Vagina (tissue), 2 donors: ENCODE data around the gene BRD3OS. TPM values are rescaled to one million over a fixed set of nuclear protein-coding genes. Genes with fewer than 3 reads are reported as not detected.

ENCODE experiments used
- DNase-seq, 2 donors: peaks; one replicate each; pipeline ENCODE4 v3.0.0-alpha.2; 2017; ENCODE audit errors: extremely low spot score in 2 of 2
- H3K27ac ChIP-seq: fragments of 200-600 bp; sonication (generic); one replicate; pipeline ENCODE4 v1.5.1; 2019
- H3K27me3 ChIP-seq: fragments of 200-600 bp; sonication (generic); one replicate; pipeline ENCODE4 v1.5.1; 2019
- H3K36me3 ChIP-seq, 2 donors: fragments of 200-600 bp; sonication (generic); one replicate each; pipeline ENCODE4 v1.5.1; 2017 to 2019
- H3K4me1 ChIP-seq: fragments of 200-600 bp; sonication (generic); one replicate; pipeline ENCODE4 v1.5.1; 2019
- H3K4me3 ChIP-seq, 2 donors: fragments of 200-600 bp; sonication (generic); 1 replicate in 1 of 2; 2 replicates in 1 of 2; pipeline ENCODE4 v1.5.1; 2016 to 2019
- H3K9me3 ChIP-seq: fragments of 200-600 bp; sonication (generic); one replicate; pipeline ENCODE4 v1.5.1; 2019
- CTCF ChIP-seq, 3 experiments: fragments of 450-650 bp in 2 of 3; fragments of 200-600 bp in 1 of 3; sonication (generic) in 1 of 3; IDR thresholded peaks; one replicate each; pipeline ENCODE4 v1.5.1; 2017 to 2019; ENCODE audit warnings: antibody characterized with exemption in 3 of 3, mild to moderate bottlenecking in 2 of 3, moderate library complexity in 2 of 3
- POLR2A ChIP-seq, 2 donors: fragments of 450-650 bp; IDR thresholded peaks; one replicate each; pipeline ENCODE4 v1.6.1; 2017; ENCODE audit warnings: antibody characterized with exemption in 2 of 2, mild to moderate bottlenecking in 2 of 2, moderate library complexity in 2 of 2
- POLR2AphosphoS5 ChIP-seq, 2 donors: sonication (generic); formaldehyde crosslinking; IDR thresholded peaks; one replicate each; pipeline ENCODE4 v1.9.0; 2017; ENCODE audit warnings: antibody characterized with exemption in 2 of 2, mild to moderate bottlenecking in 2 of 2, low read depth in 1 of 2; ENCODE audit not compliant: insufficient read depth in 1 of 2
- intact Hi-C: fragments of 100-400 bp; cut with DNase I; formaldehyde crosslinking; loops from one replicate; pipeline ENCODE4 v1.15.1; 2023
- total RNA-seq: library from RNA; depleted of rRNA; stranded (reverse); fragments of >200 nt; gene quantifications from one replicate; pipeline ENCODE4 v1.2.3, GENCODE V29; 2016

The BRD3OS gene
- total RNA-seq, 1 donor from 2014 or later, result 13.0 TPM

- Histone ChIP-seq H3K27ac (no peak overlapping the region), H3K4me3 (no peak overlapping the region), H3K36me3 (peaks cover 0 to 83% of the 10 kb centered on the region in 2 donors), H3K4me1 (no peaks in the 10 kb centered on the region), H3K9me3 (peaks cover 3% of the 10 kb centered on the region), H3K27me3 (no peaks in the 10 kb centered on the region)
- DNase-seq, result no peak
- intact Hi-C loops, result no loop called here
- TF ChIP-seq POLR2A (IDR thresholded peaks at IDR 0.05) (no peak), POLR2AphosphoS5 (IDR thresholded peaks at IDR 0.05; ENCODE audit: insufficient read depth in 1 of 2, low read depth in 1 of 2) (no peak), CTCF (IDR thresholded peaks at IDR 0.05) (no peak)
Observed at GRCh38 chr9:134040176-134040565, 14.9 kb downstream of the BRD3OS start.

GRCh38 chr9:134040781-134041648 is 15.7 kb downstream of the BRD3OS start:
- Histone ChIP-seq H3K4me1 (no peaks in the 10 kb centered on the region), H3K36me3 (peaks cover 0 to 83% of the 10 kb centered on the region in 2 donors), H3K9me3 (peaks cover 3% of the 10 kb centered on the region), H3K27me3 (no peaks in the 10 kb centered on the region), H3K4me3 (no peak overlapping the region), H3K27ac (no peak overlapping the region)
- no peak for DNase-seq
- TF ChIP-seq POLR2A (IDR thresholded peaks at IDR 0.05), result no peak
- no peak for TF ChIP-seq POLR2AphosphoS5 (IDR thresholded peaks at IDR 0.05; ENCODE audit: insufficient read depth in 1 of 2, low read depth in 1 of 2)
- TF ChIP-seq CTCF (IDR thresholded peaks at IDR 0.05), result no peak
- intact Hi-C loops, result no loop called here

- no peak overlapping the region for H3K27ac ChIP-seq
- H3K27me3 ChIP-seq, result no peaks in the 10 kb centered on the region
- intact Hi-C loops, result no loop called here
- no peaks in the 10 kb centered on the region for H3K4me1 ChIP-seq
- peaks cover 3% of the 10 kb centered on the region for H3K9me3 ChIP-seq
- no peak for DNase-seq
- TF ChIP-seq CTCF (IDR thresholded peaks at IDR 0.05), result no peak
- H3K36me3 ChIP-seq, result peaks cover 0 to 83% of the 10 kb centered on the region in 2 donors
- H3K4me3 ChIP-seq, result no peak overlapping the region
Observed at GRCh38 chr9:134041649-134041962, 16.3 kb downstream of the BRD3OS start.

- no peak overlapping the region for H3K27ac ChIP-seq
- H3K4me3 ChIP-seq, result no peak overlapping the region
- H3K9me3 ChIP-seq, result no peaks in the 10 kb centered on the region
- no peaks in the 10 kb centered on the region for H3K4me1 ChIP-seq
- no peak for TF ChIP-seq POLR2AphosphoS5 (IDR thresholded peaks at IDR 0.05; ENCODE audit: insufficient read depth in 1 of 2, low read depth in 1 of 2)
- no peak for TF ChIP-seq CTCF (IDR thresholded peaks at IDR 0.05)
- DNase-seq, result no peak
- H3K27me3 ChIP-seq, result no peaks in the 10 kb centered on the region
- H3K36me3 ChIP-seq, result peaks cover 0 to 78% of the 10 kb centered on the region in 2 donors
- intact Hi-C loops, result no loop called here
Observed at GRCh38 chr9:134043531-134043988, 18.3 kb downstream of the BRD3OS start.

- H3K4me3 ChIP-seq, result no peak overlapping the region
- no peak for DNase-seq
- no peak overlapping the region for H3K27ac ChIP-seq
- TF ChIP-seq POLR2AphosphoS5 (IDR thresholded peaks at IDR 0.05; ENCODE audit: insufficient read depth in 1 of 2, low read depth in 1 of 2), result no peak
- TF ChIP-seq CTCF (IDR thresholded peaks at IDR 0.05), result no peak
- TF ChIP-seq POLR2A (IDR thresholded peaks at IDR 0.05), result no peak
- H3K27me3 ChIP-seq, result no peaks in the 10 kb centered on the region
- peaks cover 0 to 77% of the 10 kb centered on the region in 2 donors for H3K36me3 ChIP-seq
- no peaks in the 10 kb centered on the region for H3K9me3 ChIP-seq
- no peaks in the 10 kb centered on the region for H3K4me1 ChIP-seq
- intact Hi-C loops, result no loop called here
Observed at GRCh38 chr9:134044944-134045343, 19.7 kb downstream of the BRD3OS start.
